ENCODE data around the gene TNPO1. TPM values are rescaled to one million over a fixed set of nuclear protein-coding genes. Genes with fewer than 3 reads are reported as not detected.

TNPO1 gene
- polyA plus RNA-seq, 3 donors = 91.3 to 100 (median 93.8) TPM

DNA sequence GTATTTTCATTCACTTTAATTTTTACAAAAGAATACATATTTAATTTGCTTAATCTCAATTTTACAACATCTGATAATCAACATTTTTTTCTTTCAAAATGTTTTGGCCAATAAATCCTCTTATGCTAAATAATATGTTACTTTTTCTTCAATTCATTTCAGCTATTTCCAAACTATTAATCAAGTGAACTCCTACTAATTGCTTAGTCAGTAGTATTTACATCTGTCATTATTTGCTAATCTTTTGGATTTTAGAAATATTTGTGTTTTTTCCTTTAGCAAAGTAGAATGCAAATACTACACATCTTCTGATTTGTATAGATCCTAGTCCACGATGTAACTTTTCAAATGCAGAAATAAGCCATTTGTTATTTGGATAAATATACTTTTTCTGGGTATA, 1.6 kb upstream of the TNPO1 start:
- no peak for DNase-seq

DNA sequence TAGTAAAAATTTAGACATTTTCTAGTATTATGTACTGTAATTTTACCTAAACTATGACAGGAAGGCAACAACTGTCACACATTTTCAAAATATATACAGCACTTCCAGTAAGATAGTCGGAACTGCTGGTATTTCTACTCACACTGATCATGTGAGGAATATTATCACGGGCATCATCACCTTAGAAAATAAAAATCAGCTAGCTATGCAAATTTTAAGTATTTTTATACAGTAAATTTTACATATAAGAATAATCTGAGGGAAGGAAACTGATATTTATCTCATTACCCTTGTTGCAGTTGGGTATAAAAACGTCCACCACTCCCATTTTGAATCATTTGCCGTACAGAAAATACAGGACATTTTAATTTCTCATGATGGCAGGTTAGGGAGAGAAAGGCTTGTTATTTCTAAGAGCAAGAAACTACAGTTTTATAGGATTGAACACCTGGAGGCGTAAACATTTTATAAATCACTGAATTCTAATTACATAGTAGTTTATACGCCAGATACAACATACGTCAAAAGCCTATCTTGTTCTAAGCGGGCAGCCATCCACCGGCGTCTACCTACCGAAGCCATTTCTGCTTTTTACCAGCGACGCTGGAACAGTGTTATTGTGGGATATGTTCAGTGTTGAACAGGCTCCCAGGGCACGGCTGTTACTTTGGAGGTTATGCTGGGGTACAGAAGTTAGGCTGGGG, 729 bp upstream of the TNPO1 start:
- peak; percentile 34 for DNase-seq

DNA sequence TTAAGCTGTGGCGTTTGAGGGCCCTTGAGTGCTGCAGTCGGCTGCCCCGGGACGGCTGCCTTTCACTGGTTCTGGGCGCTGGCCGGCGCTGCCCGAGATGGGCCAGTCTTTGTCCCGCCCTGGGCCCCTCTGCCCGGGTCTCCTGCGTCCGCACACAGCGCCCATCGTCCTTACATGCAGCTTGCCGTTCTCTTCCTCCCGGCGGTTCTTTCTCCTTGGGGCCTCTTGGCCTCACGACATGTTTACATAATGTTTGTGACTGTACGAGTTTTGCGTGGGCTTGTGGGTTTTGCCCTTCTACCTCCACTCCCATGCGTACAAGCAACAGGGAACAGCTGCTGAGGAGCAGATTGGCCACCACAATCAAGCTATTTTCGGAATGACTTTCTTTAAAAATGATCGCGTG, 618 bp downstream of the TNPO1 start:
- peak; percentile 67 for DNase-seq

DNA sequence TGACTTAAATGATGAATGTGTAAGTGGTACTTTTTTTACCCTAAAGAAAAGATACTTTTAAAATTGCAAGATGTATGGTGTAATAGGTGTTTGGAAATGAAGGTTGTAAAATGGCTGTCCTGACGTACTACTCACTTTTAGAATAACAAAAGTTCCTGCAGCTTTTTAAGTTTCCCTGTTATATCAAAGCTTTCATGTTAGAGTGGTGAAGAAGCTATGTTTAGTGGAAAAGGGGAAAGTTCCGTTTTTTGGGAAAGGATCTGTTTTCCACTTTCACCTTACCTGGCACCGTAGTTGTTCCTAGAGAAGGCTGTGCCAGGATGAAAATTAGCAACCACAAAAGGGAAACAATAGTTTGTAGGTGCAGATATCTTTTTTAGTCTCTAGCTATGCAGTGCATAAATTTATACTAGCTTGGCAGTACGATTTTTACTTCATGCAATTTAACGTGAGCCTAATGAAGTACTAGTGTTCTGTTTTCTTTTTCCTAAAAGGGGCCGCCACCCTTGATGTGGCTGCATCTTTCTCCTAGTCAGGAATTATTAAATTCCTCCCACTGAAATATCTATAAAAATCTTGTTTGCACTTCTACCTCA, 1.3 kb downstream of the TNPO1 start:
- no peak for DNase-seq

DNA sequence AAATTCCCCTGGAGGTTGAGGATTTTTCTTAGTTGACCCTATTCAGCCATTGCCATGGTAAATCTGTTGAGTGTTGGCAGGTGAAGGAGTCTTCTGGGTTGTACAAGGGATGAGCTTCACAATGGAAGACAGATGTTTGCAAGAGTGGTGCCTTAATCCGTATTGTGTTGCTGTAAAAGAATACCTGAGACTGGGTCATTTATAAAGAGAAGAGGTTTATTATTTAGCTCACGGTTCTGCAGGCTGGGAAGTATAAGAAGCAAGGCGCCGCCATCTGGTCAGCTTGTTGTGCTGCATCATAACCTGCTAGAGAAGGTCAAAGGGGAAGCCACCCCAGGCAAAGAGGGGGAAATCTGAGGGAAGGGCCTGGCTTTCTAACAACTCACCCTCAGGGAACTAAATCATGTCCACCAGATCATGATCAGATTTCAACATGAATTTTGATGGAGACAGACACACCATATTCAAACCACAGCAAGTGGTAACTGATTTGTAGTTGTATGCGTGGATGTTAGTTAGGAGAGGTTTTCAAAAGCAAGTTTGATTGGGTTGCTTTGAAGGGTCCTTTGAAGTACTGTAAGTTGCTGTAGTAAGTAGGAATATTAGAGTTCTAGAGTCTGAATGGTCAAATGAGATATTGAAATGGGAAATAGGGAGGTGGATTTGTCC, 2.5 kb downstream of the TNPO1 start:
- peak; percentile 62 for DNase-seq

DNA sequence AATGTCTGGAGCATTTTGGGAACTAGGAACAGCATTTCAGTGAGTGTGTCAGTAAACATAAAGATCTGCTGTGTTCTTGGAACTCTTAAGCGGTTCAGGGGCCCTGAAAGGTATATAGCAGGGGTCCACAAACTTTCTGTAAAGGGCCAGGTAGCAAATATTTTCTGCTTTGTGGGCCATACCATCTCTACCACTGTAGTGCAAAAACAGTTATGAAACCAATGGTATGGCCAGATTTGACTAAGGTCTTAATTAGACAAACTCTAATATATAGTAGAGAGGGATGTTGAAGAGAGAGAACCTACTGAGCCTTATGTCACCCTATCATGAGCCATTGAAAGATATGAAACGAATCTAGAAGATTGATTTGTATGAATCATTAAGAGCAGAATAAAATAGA, 5.3 kb downstream of the TNPO1 start:
- DNase-seq = no peak

DNA sequence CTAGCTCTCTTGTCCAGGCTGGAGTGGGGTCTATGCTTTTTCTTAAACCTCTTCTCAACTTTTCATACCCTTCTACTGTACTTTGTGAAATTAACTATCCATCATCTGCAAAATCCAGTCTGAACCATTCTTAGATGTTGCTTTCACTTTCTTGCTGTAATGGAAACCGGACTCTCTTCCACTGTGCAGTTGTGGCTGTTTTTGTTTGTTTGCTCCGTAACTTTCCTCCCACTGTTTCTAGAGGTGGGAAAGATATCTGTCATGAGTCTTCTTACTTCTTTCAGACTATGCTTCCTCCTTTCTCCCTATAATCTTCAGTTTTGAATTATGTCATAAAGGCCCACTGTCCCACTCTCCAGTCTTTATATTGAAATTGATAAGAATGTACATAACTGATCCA, 6.5 kb downstream of the TNPO1 start:
- no peak for DNase-seq

DNA sequence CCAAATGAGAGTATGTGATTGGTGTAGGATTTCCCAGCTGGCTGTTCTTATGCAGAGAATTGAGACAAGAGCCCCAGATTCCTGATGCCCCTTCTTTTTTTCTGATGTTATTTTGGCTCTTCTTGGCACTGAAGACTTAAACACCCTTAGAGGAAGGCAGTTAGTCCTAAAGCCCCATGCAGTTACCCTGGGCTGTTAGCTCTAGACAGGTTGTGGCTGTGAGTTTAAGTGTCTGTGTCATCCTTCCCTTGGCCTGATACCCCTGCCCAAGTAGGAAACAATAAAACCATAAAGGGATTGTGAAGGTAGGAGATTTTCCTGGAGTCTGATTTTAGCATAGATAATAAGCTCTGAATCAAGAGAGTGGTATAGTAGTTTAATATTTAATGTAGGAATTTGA, 13.2 kb downstream of the TNPO1 start:
- no peak for DNase-seq

DNA sequence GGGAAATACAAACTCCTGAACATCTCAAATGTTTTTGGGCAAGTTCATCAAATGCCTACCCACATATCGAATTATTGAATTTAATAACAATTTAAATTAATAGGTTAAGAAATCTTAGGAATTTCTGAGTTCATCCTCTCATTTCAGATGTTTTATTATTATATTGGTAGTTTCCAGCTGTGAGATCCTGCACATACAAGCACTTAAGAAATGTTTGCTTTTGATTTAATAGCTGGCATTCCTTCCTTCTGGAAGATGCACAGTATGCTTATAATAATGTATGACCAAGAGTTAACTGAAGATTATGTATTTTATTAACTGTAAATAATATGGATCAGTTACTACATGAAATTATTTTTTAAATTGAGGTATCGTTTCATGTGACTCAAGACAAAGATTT, 13.9 kb downstream of the TNPO1 start:
- DNase-seq = no peak

DNA sequence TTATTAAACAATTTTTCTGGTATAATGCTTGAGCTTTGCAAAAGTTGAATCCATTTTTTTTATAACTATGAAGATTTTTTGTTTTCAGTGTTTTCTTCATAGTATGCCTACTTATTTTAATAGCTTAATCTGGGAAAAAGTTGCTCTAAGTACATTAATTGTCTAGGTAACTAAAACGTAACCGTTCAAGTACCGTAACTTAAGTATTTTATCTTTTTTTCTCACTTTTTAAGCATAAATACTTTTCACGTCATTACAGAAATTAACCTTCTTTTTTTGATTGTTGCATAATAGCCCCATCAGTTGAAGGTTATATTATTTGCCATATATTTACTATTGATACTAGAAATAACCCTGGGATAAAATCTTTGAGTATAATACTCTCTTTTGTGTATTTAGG, 15.2 kb downstream of the TNPO1 start:
- DNase-seq = no peak

DNA sequence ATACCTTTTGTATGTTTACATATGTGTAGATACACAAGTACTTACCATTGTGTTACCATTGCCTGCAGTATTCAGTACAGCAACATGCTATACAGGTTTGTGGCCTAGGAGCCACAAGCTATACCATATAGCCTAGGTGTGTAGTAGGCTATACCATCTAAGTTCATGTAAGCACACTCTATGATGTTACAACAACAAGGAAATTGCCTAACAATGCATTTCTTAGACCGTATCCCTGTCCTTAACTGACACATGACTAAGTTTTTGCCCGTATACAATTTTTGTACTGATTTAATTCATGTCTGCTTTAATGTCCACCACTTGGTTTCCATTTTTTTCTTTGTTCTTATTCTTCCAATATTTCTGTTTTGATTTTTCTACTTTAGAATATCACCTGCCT, 18.5 kb downstream of the TNPO1 start:
- no peak for DNase-seq

DNA sequence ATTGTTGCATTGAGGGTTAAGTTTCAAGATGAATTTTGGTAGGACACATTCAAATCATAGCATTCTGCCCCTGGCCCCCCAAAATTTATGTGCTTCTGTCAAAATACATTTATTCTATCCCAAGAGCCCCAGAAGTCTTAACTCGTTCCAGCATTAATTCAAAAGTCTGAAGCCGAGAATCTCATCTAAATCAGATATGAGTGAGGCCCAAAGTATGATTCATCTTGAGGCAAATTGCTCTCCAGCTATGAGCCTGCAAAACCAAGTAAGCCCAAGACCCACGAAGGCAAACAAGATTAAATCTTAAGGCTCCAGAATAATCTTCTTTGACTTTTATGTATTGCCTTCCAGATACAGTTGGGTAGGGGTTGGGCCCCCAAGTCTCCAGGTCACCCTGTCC, 19.2 kb downstream of the TNPO1 start:
- no peak for DNase-seq

DNA sequence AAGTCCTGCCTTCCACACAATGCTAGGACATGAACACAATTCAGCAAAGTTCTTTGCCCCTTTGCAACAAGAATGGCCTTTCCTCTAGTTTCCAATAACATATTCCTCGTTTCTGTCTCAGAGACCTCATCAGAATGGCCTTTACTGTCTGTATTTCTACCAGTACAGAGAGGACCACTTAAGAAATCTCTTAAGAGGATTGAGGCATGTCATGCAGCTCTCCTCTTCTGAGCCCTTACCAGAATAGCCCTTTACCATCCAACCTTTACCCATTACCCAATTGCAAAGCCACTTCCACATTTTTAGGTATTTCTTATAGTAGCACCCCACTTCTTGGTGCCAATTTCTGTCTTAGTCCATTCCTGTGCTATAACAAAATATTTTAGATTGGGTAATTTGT, 20.3 kb downstream of the TNPO1 start:
- DNase-seq = no peak

DNA sequence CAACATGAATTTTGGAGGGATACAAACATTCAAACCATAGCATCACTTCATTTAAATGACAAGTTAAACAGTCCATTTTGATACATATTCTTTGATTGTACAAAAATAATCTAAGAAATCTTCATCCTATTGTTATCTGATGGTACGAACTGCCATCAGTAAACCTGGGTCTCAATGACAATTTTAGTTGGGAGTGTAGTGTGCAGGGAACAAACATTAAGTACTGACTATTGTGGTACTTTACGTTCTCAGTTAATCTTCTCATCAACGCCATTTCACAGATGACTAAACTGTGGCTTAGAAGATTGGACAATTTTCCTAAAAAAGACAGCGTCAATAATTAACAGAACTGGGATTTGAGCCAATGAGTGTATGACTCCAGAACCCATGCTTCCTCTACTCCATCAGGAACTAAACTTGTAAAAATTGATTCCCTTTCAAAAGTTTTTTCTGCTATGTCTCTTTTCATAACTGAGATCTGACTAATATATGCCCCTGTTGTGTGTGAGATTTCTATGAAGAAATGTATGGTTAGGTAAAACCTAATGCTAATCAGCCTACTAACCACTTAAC, 21.1 kb downstream of the TNPO1 start:
- DNase-seq = no peak

DNA sequence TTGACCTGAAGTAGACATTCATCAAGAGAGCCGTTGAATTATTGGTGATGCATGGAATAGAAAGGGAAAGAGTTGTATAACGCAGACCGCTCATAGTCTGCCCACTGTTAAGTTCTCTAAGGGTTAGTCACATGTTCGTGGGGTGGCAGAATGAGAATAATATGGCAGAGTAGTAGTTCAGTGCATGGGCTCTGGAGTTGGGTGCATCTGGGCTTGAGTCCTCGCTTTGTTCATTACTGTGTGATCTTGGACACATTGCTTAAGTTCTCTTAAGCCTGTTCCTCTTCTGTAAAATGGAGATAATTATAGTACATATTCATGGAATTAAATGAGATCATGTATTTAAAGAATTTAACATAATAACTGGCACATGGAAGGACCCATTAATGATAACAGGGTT, 23.6 kb downstream of the TNPO1 start:
- DNase-seq = no peak

DNA sequence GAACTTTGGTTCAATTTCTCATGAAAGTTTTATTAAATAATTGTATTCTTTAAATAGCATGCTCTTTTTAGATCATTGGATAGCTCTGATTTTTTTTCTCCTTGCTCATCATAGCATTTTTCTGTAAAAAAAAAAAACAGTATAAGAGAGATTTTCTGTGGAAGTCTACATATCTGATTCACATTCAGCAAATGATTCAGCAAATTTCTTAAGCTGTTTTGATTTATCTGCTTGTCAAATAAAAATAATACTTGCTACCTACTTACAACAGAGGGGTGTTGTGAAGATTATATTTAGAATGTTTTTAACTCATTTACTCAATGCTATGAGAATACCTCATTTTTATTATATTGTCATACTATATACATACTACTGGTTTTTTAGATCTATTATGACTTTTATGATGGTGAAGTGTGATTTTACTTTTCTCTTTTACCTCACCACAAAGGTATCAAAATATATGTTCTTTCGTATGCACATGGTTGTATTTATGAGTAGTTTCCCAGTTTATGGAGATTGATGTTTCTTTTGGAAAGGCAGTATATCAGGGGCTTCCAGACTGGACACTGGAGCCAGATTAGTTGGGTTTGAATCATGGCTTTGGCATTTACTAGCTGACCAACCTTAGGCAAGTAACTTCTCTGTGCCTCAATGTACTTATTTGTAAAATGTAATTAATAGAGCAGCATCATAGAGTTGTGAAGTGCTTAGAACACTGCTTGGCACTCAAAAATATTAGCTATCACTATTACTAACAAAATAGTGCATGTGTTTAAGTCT, 25.5 kb downstream of the TNPO1 start:
- DNase-seq = no peak

DNA sequence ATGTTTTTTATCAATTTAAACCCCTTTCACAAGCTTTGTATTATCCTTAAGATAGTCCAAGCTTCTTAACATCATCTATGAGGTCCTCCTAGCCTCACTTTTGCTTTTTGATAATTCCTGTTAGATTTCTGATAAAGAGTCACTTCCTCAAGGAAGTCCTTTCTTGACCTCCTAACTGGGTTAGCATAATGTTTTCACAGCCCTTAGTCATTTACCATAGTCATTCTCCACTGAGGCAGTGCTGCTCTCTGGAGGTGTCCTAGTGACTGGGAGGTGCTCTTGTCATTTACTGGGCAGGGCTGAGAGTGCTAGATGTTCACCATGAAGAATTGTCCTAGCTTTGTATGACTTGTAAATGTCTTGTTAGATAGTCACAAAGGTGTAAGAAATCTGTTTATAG, 26.4 kb downstream of the TNPO1 start:
- DNase-seq = no peak

DNA sequence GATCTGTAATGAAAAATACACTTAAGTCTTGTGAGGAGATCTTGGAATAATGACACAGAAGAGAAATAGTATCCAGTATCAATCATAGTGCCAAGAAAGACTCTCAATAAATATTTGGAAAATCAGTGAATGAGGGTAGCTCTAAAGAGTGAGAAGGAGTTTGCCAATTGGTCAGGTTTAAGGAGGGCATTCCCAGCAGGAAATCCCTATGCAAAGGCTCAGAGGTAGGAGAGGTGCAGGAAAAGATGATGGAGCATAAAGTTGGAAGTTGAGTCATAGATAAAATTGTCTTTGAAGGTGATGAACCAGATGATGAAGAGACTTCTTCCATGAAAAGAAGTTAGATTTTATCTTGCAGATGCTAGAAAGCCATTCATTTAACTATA, 27.8 kb downstream of the TNPO1 start:
- no peak for DNase-seq

DNA sequence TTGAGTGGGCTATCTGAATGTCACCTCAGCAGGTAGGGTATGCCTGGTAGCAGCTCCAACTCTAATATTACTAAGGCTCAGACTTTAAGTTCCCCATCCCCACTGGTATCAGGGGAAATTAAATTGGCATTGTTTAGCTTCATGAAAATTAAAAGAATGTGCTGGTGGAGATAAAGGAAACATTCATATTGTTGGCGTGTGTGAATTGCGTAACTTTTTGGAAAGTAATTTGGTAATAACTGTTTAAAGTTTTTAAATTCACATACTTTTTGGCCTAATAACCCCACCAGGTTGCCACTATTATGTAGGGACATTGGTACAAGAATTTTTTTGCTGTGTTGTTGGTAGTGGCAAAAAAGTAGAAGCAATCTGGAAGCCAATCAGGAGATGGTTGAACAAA, 29.4 kb downstream of the TNPO1 start:
- no peak for DNase-seq

DNA sequence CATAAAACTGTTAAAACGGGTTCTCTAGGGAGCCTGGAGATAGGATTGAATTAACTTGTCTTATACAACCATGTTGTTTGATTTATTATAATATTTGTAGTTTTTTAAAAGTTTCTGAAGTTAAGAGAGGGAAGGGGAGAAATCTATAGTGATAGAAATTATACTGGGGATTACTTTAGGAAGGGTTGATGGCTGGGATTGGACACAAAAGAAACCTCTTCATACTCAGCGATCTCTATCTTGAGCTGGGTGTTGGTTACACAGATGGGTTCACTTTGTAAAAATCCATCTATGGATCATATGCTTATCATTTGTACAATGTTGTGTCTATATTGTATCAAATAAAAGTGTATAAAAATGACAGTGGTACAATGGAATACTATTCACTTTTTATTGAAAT, 30.0 kb downstream of the TNPO1 start:
- DNase-seq = no peak

DNA sequence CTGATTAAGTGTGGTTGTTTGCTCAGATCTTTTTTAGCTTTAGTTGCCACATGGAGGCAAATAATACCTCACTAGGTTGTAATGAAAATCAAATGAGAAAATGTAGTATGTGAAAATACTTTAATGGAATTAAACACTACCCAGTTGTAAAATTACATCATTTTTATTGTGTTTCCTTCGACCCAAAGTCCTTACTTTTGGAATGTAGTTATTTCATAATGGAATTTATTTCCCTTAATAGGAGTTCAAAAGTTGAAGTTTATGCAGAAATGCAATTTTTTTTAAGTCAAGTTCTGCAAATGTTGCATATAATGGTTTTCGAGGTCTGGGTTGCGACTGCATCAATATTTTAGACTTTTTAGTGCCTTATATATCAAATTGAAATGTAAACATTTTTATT, 31.0 kb downstream of the TNPO1 start:
- DNase-seq = no peak

DNA sequence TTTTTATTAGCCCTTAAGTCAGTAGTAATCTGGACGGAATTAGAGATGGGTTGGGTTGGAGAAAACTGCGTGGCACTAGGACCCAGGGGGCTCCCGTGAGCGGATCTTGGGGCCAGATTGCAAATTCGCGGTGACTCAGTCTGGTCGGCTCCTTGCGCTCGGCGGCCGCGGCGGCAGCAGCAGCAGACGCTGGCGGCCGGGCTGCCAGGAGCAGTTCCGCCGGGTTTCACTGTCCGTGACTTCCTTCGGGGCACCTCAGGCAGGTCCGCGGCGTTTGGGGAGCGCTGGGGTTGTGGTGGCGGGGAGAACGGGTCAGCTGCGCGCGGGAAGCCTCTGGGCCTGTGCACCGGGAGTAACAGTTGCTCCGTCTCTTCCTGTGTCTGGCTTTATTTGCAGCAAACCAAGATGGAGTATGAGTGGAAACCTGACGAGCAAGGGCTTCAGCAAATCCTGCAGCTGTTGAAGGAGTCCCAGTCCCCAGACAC, 31.6 kb downstream of the TNPO1 start:
- peak; percentile 91 for DNase-seq
